ENCODE data around the gene MYO1E.

The MYO1E gene

GRCh38 chr15:59307165-59307537 is 65.5 kb downstream of the MYO1E start:
- H3K27ac ChIP-seq (ENCODE audit: low read depth, low read length): no peak overlapping the region
- no peaks in the 10 kb centered on the region; the same call in 1 of the 2 replicates for H4K20me1 ChIP-seq (ENCODE audit: low read depth, low read length)
- H3F3A ChIP-seq (ENCODE audit: insufficient read depth): peaks cover 66% of the 10 kb centered on the region
- H3K4me2 ChIP-seq (ENCODE audit: low read depth, low read length, poor library complexity, severe bottlenecking): peak overlapping the region; percentile 66
- H2AFZ ChIP-seq (ENCODE audit: low read depth, low read length, severe bottlenecking): no peak overlapping the region
- H3K4me3 ChIP-seq (ENCODE audit: insufficient read depth, low read length, poor library complexity, severe bottlenecking): no peak overlapping the region
- TF ChIP-seq CTCF (IDR thresholded peaks at IDR 0.05; ENCODE audit: insufficient read depth, low read length, poor library complexity, severe bottlenecking) (no peak), EZH2phosphoT487 (conservative IDR thresholded peaks at IDR 0.05; ENCODE audit: low read length) (no peak)
- H3K27me3 ChIP-seq (ENCODE audit: low read length): no peaks in the 10 kb centered on the region
- peaks cover 94% of the 10 kb centered on the region for H3K79me2 ChIP-seq (ENCODE audit: insufficient read depth, low read length)
- no peak overlapping the region for H3K9ac ChIP-seq (ENCODE audit: low read length)
- no peaks in the 10 kb centered on the region for H3K9me3 ChIP-seq (ENCODE audit: insufficient read depth, low read length)
- no peaks in the 10 kb centered on the region for H3K9me2 ChIP-seq (replicated peaks; ENCODE audit: insufficient read depth, low read length)
- no peaks in the 10 kb centered on the region for H3K36me3 ChIP-seq (ENCODE audit: low read length)

GRCh38 chr15:59306520-59307164 is 66.0 kb downstream of the MYO1E start:
- H3K27me3 ChIP-seq (ENCODE audit: low read length): no peaks in the 10 kb centered on the region
- TF ChIP-seq EZH2phosphoT487 (conservative IDR thresholded peaks at IDR 0.05; ENCODE audit: low read length) (no peak), CTCF (IDR thresholded peaks at IDR 0.05; ENCODE audit: insufficient read depth, low read length, poor library complexity, severe bottlenecking) (no peak)
- H3K9me3 ChIP-seq (ENCODE audit: insufficient read depth, low read length): no peaks in the 10 kb centered on the region
- no peaks in the 10 kb centered on the region for H3K9me2 ChIP-seq (replicated peaks; ENCODE audit: insufficient read depth, low read length)
- H2AFZ ChIP-seq (ENCODE audit: low read depth, low read length, severe bottlenecking): no peak overlapping the region
- peak overlapping the region; percentile 66 for H3K4me2 ChIP-seq (ENCODE audit: low read depth, low read length, poor library complexity, severe bottlenecking)
- H3K79me2 ChIP-seq (ENCODE audit: insufficient read depth, low read length): peaks cover 94% of the 10 kb centered on the region
- H3K36me3 ChIP-seq (ENCODE audit: low read length): no peaks in the 10 kb centered on the region
- no peak overlapping the region for H3K9ac ChIP-seq (ENCODE audit: low read length)
- no peak overlapping the region for H3K4me3 ChIP-seq (ENCODE audit: insufficient read depth, low read length, poor library complexity, severe bottlenecking)
- H3K27ac ChIP-seq (ENCODE audit: low read depth, low read length): peak overlapping the region; percentile 76; the same call in 1 of the 2 replicates
- H4K20me1 ChIP-seq (ENCODE audit: low read depth, low read length): no peaks in the 10 kb centered on the region; the same call in 1 of the 2 replicates
- H3F3A ChIP-seq (ENCODE audit: insufficient read depth): peaks cover 65% of the 10 kb centered on the region

- H3K9ac ChIP-seq (ENCODE audit: low read length): peak overlapping the region; percentile 45
- TF ChIP-seq CTCF (IDR thresholded peaks at IDR 0.05; ENCODE audit: insufficient read depth, low read length, poor library complexity, severe bottlenecking): no peak
- no peak for TF ChIP-seq EZH2phosphoT487 (conservative IDR thresholded peaks at IDR 0.05; ENCODE audit: low read length)
- no peaks in the 10 kb centered on the region for H3K9me3 ChIP-seq (ENCODE audit: insufficient read depth, low read length)
- H3F3A ChIP-seq (ENCODE audit: insufficient read depth): peaks cover 63% of the 10 kb centered on the region
- H3K27me3 ChIP-seq (ENCODE audit: low read length): no peaks in the 10 kb centered on the region
- peaks cover 94% of the 10 kb centered on the region for H3K79me2 ChIP-seq (ENCODE audit: insufficient read depth, low read length)
- no peaks in the 10 kb centered on the region for H3K9me2 ChIP-seq (replicated peaks; ENCODE audit: insufficient read depth, low read length)
- H3K4me2 ChIP-seq (ENCODE audit: low read depth, low read length, poor library complexity, severe bottlenecking): peak overlapping the region; percentile 66
- H3K36me3 ChIP-seq (ENCODE audit: low read length): no peaks in the 10 kb centered on the region
- peak overlapping the region; percentile 76 for H3K27ac ChIP-seq (ENCODE audit: low read depth, low read length)
- H4K20me1 ChIP-seq (ENCODE audit: low read depth, low read length): peaks cover 4% of the 10 kb centered on the region
- no peak overlapping the region for H2AFZ ChIP-seq (ENCODE audit: low read depth, low read length, severe bottlenecking)
- peak overlapping the region; percentile 21 for H3K4me3 ChIP-seq (ENCODE audit: insufficient read depth, low read length, poor library complexity, severe bottlenecking)
These were observed 67.9 kb downstream of the MYO1E start for GRCh38 chr15:59304807-59305206.
